ENCODE measurements around the gene MTTP. TPM values are rescaled to one million over a fixed set of nuclear protein-coding genes. Genes with fewer than 3 reads are reported as not detected.

Gene MTTP
- total RNA-seq, 2 donors from 2014 or later: 1.5 TPM; not detected in 1

- H3K4me1 ChIP-seq (replicated peaks): no peaks in the 10 kb centered on the region
Observed at GRCh38 chr4:99536848-99537247, 37.8 kb upstream of the MTTP start.

GRCh38 chr4:99537674-99538073 lies 37.0 kb upstream of the MTTP start:
- intact Hi-C loops (cut with DNase I): no loop called here
- H3K9me3 ChIP-seq: no peaks in the 10 kb centered on the region
- H3K4me1 ChIP-seq (replicated peaks): no peaks in the 10 kb centered on the region
- H3K27ac ChIP-seq: no peak overlapping the region
- H3K27me3 ChIP-seq (replicated peaks; ENCODE audit: insufficient read depth): no peaks in the 10 kb centered on the region
- no peak for DNase-seq (ENCODE audit: low spot score)
- H3K4me3 ChIP-seq: no peak overlapping the region
- no peaks in the 10 kb centered on the region for H3K36me3 ChIP-seq
- no peak for TF ChIP-seq POLR2AphosphoS5 (IDR thresholded peaks at IDR 0.05)
- no peak for TF ChIP-seq CTCF (IDR thresholded peaks at IDR 0.05)
- WGBS: 66% methylated on average over 4 of the region's 4 CpGs

More at GRCh38 chr4:99536848-99537247, 37.8 kb upstream of the MTTP start:
- Histone ChIP-seq H3K27ac (no peak overlapping the region), H3K4me3 (no peak overlapping the region), H3K36me3 (no peaks in the 10 kb centered on the region), H3K9me3 (no peaks in the 10 kb centered on the region), H3K27me3 (replicated peaks; ENCODE audit: insufficient read depth) (no peaks in the 10 kb centered on the region)
- TF ChIP-seq POLR2A (IDR thresholded peaks at IDR 0.05): no peak
- TF ChIP-seq CTCF (IDR thresholded peaks at IDR 0.05): no peak
- no peak for TF ChIP-seq POLR2AphosphoS5 (IDR thresholded peaks at IDR 0.05)
- DNase-seq (ENCODE audit: low spot score): no peak
- 47% methylated on average over 2 of the region's 2 CpGs for WGBS
- intact Hi-C loops (cut with DNase I): no loop called here

GRCh38 chr4:99540277-99540939 lies 34.2 kb upstream of the MTTP start:
- no peak overlapping the region for H3K4me3 ChIP-seq
- intact Hi-C loops (cut with DNase I): no loop called here
- H3K4me1 ChIP-seq (replicated peaks): no peaks in the 10 kb centered on the region
- H3K36me3 ChIP-seq: no peaks in the 10 kb centered on the region
- TF ChIP-seq POLR2AphosphoS5 (IDR thresholded peaks at IDR 0.05): no peak
- TF ChIP-seq POLR2A (IDR thresholded peaks at IDR 0.05): no peak
- TF ChIP-seq CTCF (IDR thresholded peaks at IDR 0.05): no peak
- H3K27ac ChIP-seq: no peak overlapping the region
- no peak for DNase-seq (ENCODE audit: low spot score)
- no peaks in the 10 kb centered on the region for H3K9me3 ChIP-seq
- no peaks in the 10 kb centered on the region for H3K27me3 ChIP-seq (replicated peaks; ENCODE audit: insufficient read depth)

GRCh38 chr4:99552872-99553271 lies 21.8 kb upstream of the MTTP start:
- 95% methylated on average over 2 of the region's 2 CpGs for WGBS
- Histone ChIP-seq H3K4me3 (no peak overlapping the region), H3K27ac (no peak overlapping the region), H3K9me3 (no peaks in the 10 kb centered on the region), H3K36me3 (no peaks in the 10 kb centered on the region), H3K4me1 (replicated peaks) (no peaks in the 10 kb centered on the region), H3K27me3 (replicated peaks; ENCODE audit: insufficient read depth) (no peaks in the 10 kb centered on the region)
- TF ChIP-seq CTCF (IDR thresholded peaks at IDR 0.05): no peak
- intact Hi-C loops (cut with DNase I): no loop called here
- no peak for DNase-seq (ENCODE audit: low spot score)
